ENCODE data around the gene HMGN4. TPM values are rescaled to one million over a fixed set of nuclear protein-coding genes. Genes with fewer than 3 reads are reported as not detected.

HMGN4 gene
- total and polyA plus RNA-seq, 9 of the 15 experiments (the other 6 are each of a cell fraction or from before 2014, with no cell fraction given) = 35.4 to 134 (median 94.1) TPM

DNA sequence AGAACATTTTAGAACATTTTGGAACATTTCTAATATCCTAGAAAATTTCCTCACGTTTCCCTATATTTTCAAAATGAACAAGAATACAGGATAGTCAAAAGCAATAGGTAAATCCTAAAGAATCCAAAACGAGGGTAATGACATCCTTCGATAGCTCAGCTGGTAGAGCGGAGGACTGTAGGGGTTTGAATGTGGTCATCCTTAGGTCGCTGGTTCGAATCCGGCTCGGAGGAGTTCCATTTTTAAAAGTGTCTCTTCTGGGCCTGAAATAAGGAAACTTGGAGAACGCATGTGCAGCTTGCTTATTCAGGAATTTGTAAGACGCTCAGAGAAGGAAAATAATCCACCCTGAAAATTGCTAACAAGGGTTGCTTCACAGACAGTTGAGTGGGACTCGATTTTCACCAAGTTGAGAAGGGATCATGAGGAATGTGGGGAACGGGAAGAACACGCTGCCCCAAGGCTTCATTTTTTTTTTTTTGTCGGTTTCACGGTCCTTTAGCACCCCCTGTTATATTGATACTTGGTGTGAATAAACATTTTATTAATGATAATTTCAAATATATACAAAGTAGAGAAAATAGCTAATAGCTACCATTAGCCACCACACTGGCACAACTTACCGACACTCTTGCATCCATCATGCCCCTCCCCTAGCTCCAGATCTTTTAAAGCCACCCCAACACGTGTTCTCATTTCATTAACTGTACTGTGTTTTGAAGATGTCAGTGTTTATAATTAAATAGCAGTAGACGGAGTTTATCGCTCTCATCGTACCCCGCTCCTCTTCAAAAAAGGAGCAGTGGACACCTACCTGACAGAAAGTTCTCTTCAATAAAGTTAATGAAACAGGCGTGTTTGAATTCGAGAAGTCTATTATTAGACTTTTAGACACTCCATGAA, 56.8 kb downstream of the HMGN4 start (continued):
- TF ChIP-seq KLF16 (IDR thresholded peaks at IDR 0.05) (no peak), TCF7L2 (IDR thresholded peaks at IDR 0.05; ENCODE audit: low read depth, low read length) (no peak), ZNF134 (CRISPR knock-in tag; conservative IDR thresholded peaks at IDR 0.05) (no peak), PRPF4 (IDR thresholded peaks at IDR 0.05; ENCODE audit: insufficient read depth, low read depth, low read length, poor library complexity, severe bottlenecking) (no peak), MEF2D (tag; conservative IDR thresholded peaks at IDR 0.05; ENCODE audit: low read depth) (no peak), NCOA4 (IDR thresholded peaks at IDR 0.05; ENCODE audit: partially characterized antibody) (no peak), SUPT5H (IDR thresholded peaks at IDR 0.05) (no peak), TRIM24 (IDR thresholded peaks at IDR 0.05) (peak; percentile 4 to 14; a peak in 1 of 4 replicates), ZBTB17 (CRISPR knock-in tag; IDR thresholded peaks at IDR 0.05) (0 out of 2 replicates have a peak, but pooled peaks have one; percentile 50), ZNF24 (IDR thresholded peaks at IDR 0.05) (no peak), ZNF586 (CRISPR knock-in tag; conservative IDR thresholded peaks at IDR 0.05) (no peak), ZNF695 (CRISPR knock-in tag; IDR thresholded peaks at IDR 0.05) (no peak)
- TF ChIP-seq, protein P1, sequence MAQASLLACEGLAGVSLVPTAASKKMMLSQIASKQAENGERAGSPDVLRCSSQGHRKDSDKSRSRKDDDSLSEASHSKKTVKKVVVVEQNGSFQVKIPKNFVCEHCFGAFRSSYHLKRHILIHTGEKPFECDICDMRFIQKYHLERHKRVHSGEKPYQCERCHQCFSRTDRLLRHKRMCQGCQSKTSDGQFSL (CRISPR knock-in tag; IDR thresholded peaks at IDR 0.05) = no peak
- TF ChIP-seq, protein P1 (tag; IDR thresholded peaks at IDR 0.05) = no peak
- TF ChIP-seq, protein P2, sequence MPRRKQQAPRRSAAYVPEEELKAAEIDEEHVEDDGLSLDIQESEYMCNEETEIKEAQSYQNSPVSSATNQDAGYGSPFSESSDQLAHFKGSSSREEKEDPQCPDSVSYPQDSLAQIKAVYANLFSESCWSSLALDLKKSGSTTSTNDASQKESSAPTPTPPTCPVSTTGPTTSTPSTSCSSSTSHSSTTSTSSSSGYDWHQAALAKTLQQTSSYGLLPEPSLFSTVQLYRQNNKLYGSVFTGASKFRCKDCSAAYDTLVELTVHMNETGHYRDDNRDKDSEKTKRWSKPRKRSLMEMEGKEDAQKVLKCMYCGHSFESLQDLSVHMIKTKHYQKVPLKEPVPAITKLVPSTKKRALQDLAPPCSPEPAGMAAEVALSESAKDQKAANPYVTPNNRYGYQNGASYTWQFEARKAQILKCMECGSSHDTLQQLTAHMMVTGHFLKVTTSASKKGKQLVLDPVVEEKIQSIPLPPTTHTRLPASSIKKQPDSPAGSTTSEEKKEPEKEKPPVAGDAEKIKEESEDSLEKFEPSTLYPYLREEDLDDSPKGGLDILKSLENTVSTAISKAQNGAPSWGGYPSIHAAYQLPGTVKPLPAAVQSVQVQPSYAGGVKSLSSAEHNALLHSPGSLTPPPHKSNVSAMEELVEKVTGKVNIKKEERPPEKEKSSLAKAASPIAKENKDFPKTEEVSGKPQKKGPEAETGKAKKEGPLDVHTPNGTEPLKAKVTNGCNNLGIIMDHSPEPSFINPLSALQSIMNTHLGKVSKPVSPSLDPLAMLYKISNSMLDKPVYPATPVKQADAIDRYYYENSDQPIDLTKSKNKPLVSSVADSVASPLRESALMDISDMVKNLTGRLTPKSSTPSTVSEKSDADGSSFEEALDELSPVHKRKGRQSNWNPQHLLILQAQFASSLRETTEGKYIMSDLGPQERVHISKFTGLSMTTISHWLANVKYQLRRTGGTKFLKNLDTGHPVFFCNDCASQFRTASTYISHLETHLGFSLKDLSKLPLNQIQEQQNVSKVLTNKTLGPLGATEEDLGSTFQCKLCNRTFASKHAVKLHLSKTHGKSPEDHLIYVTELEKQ (CRISPR knock-in tag; IDR thresholded peaks at IDR 0.05) = no peak
- TF ChIP-seq, protein P3, sequence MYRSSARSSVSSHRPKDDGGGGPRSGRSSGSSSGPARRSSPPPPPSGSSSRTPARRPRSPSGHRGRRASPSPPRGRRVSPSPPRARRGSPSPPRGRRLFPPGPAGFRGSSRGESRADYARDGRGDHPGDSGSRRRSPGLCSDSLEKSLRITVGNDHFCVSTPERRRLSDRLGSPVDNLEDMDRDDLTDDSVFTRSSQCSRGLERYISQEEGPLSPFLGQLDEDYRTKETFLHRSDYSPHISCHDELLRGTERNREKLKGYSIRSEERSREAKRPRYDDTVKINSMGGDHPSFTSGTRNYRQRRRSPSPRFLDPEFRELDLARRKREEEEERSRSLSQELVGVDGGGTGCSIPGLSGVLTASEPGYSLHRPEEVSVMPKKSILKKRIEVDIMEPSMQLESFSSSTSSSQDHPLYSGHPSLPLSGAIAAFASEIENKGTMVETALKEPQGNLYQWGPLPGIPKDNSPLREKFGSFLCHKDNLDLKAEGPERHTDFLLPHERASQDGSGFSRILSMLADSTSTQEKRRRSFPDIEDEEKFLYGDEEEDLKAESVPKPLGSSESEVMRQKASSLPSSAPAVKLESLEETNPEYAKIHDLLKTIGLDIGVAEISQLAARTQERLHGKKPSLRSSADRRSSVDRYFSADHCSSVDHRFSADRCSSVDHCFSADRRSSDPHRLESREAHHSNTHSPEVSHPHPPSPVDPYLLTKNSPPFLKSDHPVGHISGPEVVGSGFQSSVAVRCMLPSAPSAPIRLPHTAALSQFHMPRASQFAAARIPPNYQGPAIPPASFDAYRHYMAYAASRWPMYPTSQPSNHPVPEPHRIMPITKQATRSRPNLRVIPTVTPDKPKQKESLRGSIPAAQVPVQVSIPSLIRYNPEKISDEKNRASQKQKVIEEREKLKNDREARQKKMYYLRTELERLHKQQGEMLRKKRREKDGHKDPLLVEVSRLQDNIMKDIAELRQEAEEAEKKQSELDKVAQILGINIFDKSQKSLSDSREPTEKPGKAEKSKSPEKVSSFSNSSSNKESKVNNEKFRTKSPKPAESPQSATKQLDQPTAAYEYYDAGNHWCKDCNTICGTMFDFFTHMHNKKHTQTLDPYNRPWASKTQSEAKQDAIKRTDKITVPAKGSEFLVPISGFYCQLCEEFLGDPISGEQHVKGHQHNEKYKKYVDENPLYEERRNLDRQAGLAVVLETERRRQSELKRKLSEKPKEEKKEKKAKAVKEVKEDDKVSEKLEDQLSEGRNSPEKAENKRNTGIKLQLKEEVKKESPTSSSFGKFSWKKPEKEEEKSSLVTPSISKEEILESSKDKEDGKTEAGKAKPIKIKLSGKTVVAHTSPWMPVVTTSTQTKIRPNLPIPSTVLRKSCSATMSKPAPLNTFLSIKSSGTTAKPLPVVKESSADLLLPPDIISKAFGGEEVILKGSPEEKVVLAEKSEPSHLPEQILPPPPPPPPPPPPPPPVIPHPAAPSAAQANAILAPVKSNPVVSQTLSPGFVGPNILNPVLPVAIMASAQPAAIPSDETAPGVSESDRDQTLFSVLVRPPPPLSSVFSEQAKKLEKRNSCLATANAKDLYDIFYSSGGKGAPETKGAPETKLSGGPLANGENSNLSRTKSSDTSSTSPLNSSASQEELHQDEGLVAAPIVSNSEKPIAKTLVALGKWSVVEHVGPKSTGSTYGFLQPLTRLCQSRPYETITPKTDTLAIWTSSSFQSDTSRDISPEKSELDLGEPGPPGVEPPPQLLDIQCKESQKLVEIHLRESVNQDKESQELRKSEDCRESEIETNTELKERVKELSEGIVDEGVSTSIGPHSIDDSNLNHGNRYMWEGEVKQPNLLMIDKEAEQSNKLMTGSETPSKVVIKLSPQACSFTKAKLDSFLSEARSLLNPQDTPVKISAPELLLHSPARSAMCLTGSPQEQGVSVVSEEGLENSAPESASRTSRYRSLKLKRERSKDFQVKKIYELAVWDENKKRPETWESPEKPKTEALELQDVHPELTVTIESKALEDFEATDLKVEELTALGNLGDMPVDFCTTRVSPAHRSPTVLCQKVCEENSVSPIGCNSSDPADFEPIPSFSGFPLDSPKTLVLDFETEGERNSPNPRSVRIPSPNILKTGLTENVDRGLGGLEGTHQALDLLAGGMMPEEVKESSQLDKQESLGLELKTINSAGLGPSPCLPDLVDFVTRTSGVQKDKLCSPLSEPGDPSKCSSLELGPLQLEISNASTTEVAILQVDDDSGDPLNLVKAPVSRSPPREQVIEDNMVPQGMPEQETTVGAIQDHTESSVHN (IDR thresholded peaks at IDR 0.05; ENCODE audit: borderline replicate concordance in 1 of 2, low read depth in 1 of 2) = no peak

Data from K562 (cell line).